HCT116 (cell line): ENCODE data around the gene CDHR1. TPM values are rescaled to one million over a fixed set of nuclear protein-coding genes. Genes with fewer than 3 reads are reported as not detected.

Experiments used
- ATAC-seq: fragments of 200-7000 bp; cut with Tn5 transposase; 2 replicates; pipeline ENCODE4 v1.9.1; 2020; ENCODE audit warnings: mild to moderate bottlenecking, moderate library complexity
- BruUV-seq: library from RNA; stranded (reverse); fragments of 400-500 nt; replicated peaks from 2 replicates; lab custom pipeline; 2021; lab: Mats Ljungman, UMichigan
- CTCF ChIA-PET: fragments of 300-600 bp; sonication (Branson Sonifier 250); formaldehyde crosslinking; loops from one replicate; lab custom pipeline; 2021; ENCODE audit warnings: antibody characterized with exemption; lab: Charles Lee
- POLR2A ChIA-PET: fragments of 300-600, 350-600 bp; sonication (Branson Sonifier 250); formaldehyde crosslinking; loops from one replicate; lab custom pipeline; 2021; ENCODE audit warnings: antibody characterized with exemption; lab: Charles Lee
- RAD21 ChIA-PET, 2 experiments: fragments of 300-600 bp; sonication (Branson Sonifier 250); formaldehyde crosslinking; loops; one replicate each; lab custom pipeline; 2023; ENCODE audit warnings: low total read pairs in 2 of 2; ENCODE audit not compliant: uncharacterized antibody in 2 of 2, unreplicated experiment in 2 of 2, low non-redundant PET in 1 of 2; lab: Charles Lee
- DNase-seq: peaks from one replicate; pipeline ENCODE4 v3.0.0-alpha.2; 2010; ENCODE audit warnings: low read depth, low spot score
- H2AFZ ChIP-seq: fragments of 200-600 bp; shearing (Covaris generic), sonication (generic); 2 replicates; pipeline ENCODE4 v1.6.1; 2017; ENCODE audit warnings: low read depth, mixed run types, mixed read lengths, antibody characterized with exemption, low read length; ENCODE audit not compliant: poor library complexity, severe bottlenecking
- H3K27ac ChIP-seq: 2 replicates; pipeline ENCODE4 v1.5.1; 2012; ENCODE audit warnings: low read depth, low read length
- H3K27me3 ChIP-seq: fragments of 200-600 bp; sonication (generic); 2 replicates; pipeline ENCODE4 v1.6.1; 2016; ENCODE audit warnings: mixed run types, low read length, mixed read lengths; ENCODE audit not compliant: insufficient read depth
- H3K36me3 ChIP-seq, 2 experiments: fragments of 200-500 bp in 1 of 2; fragments of 200-600 bp in 1 of 2; sonication (Bioruptor generic) in 1 of 2; sonication (generic) in 1 of 2; 2 replicates each; pipeline versions ENCODE4 v1.5.1 to v1.6.1; 2014 to 2016; ENCODE audit warnings: low read length in 2 of 2, inconsistent platforms in 1 of 2, mixed read lengths in 1 of 2, mixed run types in 1 of 2; ENCODE audit not compliant: insufficient read depth in 2 of 2, control insufficient read depth in 1 of 2
- H3K4me1 ChIP-seq, 2 experiments: fragments of 200-600 bp in 1 of 2; sonication (generic) in 1 of 2; 2 replicates each; pipeline versions ENCODE4 v1.5.1 to v1.6.1; 2012 to 2017; ENCODE audit warnings: low read length in 2 of 2, inconsistent platforms in 1 of 2, mild to moderate bottlenecking in 1 of 2, mixed read lengths in 1 of 2, mixed run types in 1 of 2, moderate library complexity in 1 of 2; ENCODE audit not compliant: insufficient read depth in 2 of 2, control insufficient read depth in 1 of 2
- H3K4me2 ChIP-seq: fragments of 200-600 bp; sonication (generic); 2 replicates; pipeline ENCODE4 v1.6.1; 2017; ENCODE audit warnings: mixed run types, low read length, mixed read lengths
- H3K4me3 ChIP-seq, 2 experiments: fragments of 200-600 bp in 1 of 2; sonication (generic) in 1 of 2; replicated peaks in 1 of 2; 2 replicates each; pipeline ENCODE4 v1.5.1; 2011 to 2016; ENCODE audit warnings: low read length in 2 of 2, control low read depth in 1 of 2, low read depth in 1 of 2, mild to moderate bottlenecking in 1 of 2, mixed read lengths in 1 of 2, mixed run types in 1 of 2
- H3K79me2 ChIP-seq: fragments of 200-600 bp; sonication (generic); 2 replicates; pipeline ENCODE4 v1.6.1; 2017; ENCODE audit warnings: mild to moderate bottlenecking, mixed run types, low read length, moderate library complexity, mixed read lengths; ENCODE audit not compliant: insufficient read depth
- H3K9ac ChIP-seq: fragments of 200-600 bp; sonication (generic); 2 replicates; pipeline ENCODE4 v1.6.1; 2016; ENCODE audit warnings: low read length, mixed read lengths
- H3K9me2 ChIP-seq: fragments of 200-600 bp; sonication (generic), shearing (Covaris generic); 2 replicates; pipeline ENCODE4 v1.6.1; 2017; ENCODE audit warnings: mixed run types, mild to moderate bottlenecking, moderate library complexity; ENCODE audit not compliant: insufficient read depth
- H3K9me3 ChIP-seq, 2 experiments: fragments of 200-500 bp in 1 of 2; fragments of 200-600 bp in 1 of 2; sonication (Bioruptor generic) in 1 of 2; sonication (generic) in 1 of 2; 2 replicates each; pipeline ENCODE4 v1.6.1; 2014 to 2017; ENCODE audit warnings: low read length in 2 of 2, mixed read lengths in 2 of 2, inconsistent platforms in 1 of 2, low read depth in 1 of 2, mild to moderate bottlenecking in 1 of 2, mixed run types in 1 of 2, moderate library complexity in 1 of 2; ENCODE audit not compliant: control insufficient read depth in 1 of 2, insufficient read depth in 1 of 2
- H4K20me1 ChIP-seq: fragments of 200-600 bp; sonication (generic), shearing (Covaris generic); 2 replicates; pipeline ENCODE4 v1.6.1; 2017; ENCODE audit warnings: mixed run types, mild to moderate bottlenecking, moderate library complexity; ENCODE audit not compliant: insufficient read depth
- ATF3 ChIP-seq: IDR thresholded peaks from 2 replicates; pipeline ENCODE4 v1.6.1; 2012
- CEBPB ChIP-seq: IDR thresholded peaks from 2 replicates; pipeline ENCODE4 v1.6.1; 2012; ENCODE audit warnings: low read depth
- CTCF ChIP-seq, 3 experiments: fragments of 200-600 bp in 1 of 3; sonication (generic) in 1 of 3; IDR thresholded peaks in 2 of 3; conservative IDR thresholded peaks in 1 of 3; 2 replicates each; pipeline ENCODE4 v1.5.1; 2012 to 2017; ENCODE audit warnings: low read depth in 2 of 3, low read length in 2 of 3, antibody characterized with exemption in 1 of 3, borderline replicate concordance in 1 of 3, control low read depth in 1 of 3, mild to moderate bottlenecking in 1 of 3, mixed read lengths in 1 of 3, mixed run types in 1 of 3, moderate library complexity in 1 of 3; ENCODE audit not compliant: insufficient read depth in 1 of 3
- ELF1 ChIP-seq: IDR thresholded peaks from 2 replicates; pipeline ENCODE4 v1.6.1; 2012; ENCODE audit warnings: low read depth, borderline replicate concordance
- EZH2 ChIP-seq: fragments of 200-600 bp; sonication (generic); IDR thresholded peaks from 2 replicates; pipeline ENCODE4 v1.6.1; 2017; ENCODE audit warnings: antibody characterized with exemption, mixed run types
- FOSL1 ChIP-seq: IDR thresholded peaks from 2 replicates; pipeline ENCODE4 v1.6.1; 2012; ENCODE audit warnings: low read depth
- JUND ChIP-seq: IDR thresholded peaks from 2 replicates; pipeline ENCODE4 v1.6.1; 2012
- POLR2A ChIP-seq: IDR thresholded peaks from 2 replicates; pipeline ENCODE4 v1.7.0; 2011; ENCODE audit warnings: borderline replicate concordance; ENCODE audit not compliant: insufficient read depth, insufficient read length; ENCODE audit errors: extremely low read depth
- POLR2AphosphoS5 ChIP-seq: IDR thresholded peaks from 2 replicates; pipeline ENCODE4 v1.6.1; 2011; ENCODE audit warnings: mild to moderate bottlenecking, low read depth, low read length, moderate library complexity
- RAD21 ChIP-seq: IDR thresholded peaks from 2 replicates; pipeline ENCODE4 v1.6.1; 2012; ENCODE audit warnings: low read depth, mild to moderate bottlenecking
- SP1 ChIP-seq: IDR thresholded peaks from 2 replicates; pipeline ENCODE4 v1.6.1; 2012; ENCODE audit warnings: low read depth
- TCF7L2 ChIP-seq: IDR thresholded peaks from 2 replicates; pipeline ENCODE4 v1.7.0; 2011; ENCODE audit warnings: borderline replicate concordance, inconsistent platforms; ENCODE audit not compliant: insufficient read depth, insufficient read length; ENCODE audit errors: extremely low read depth
- YY1 ChIP-seq: IDR thresholded peaks from 2 replicates; pipeline ENCODE4 v1.6.1; 2011; ENCODE audit warnings: low read length, low read depth, moderate library complexity, mild to moderate bottlenecking; ENCODE audit not compliant: insufficient replicate concordance; ENCODE audit errors: extremely low read depth
- ZBTB33 ChIP-seq: IDR thresholded peaks from 2 replicates; pipeline ENCODE4 v1.6.1; 2011; ENCODE audit warnings: mild to moderate bottlenecking, low read length, moderate library complexity; ENCODE audit not compliant: insufficient replicate concordance; ENCODE audit errors: extremely low read depth
- ZNF274 ChIP-seq: fragments of 200-500 bp; sonication (Bioruptor generic); IDR thresholded peaks from 2 replicates; pipeline ENCODE4 v1.6.1; 2014; ENCODE audit warnings: mild to moderate bottlenecking, low read depth, low read length, inconsistent platforms
- intact Hi-C: fragments of 100-400 bp; cut with micrococcal nuclease; formaldehyde crosslinking; loops from 2 replicates; pipeline ENCODE4 v1.10.0; 2022
- total RNA-seq: library from RNA; stranded (reverse); gene quantifications from one replicate; pipeline ENCODE4 v1.2.1, GENCODE V29; 2021; ENCODE audit not compliant: unreplicated experiment
- TF ChIP-seq, protein P1 (sequence below): IDR thresholded peaks from 2 replicates; pipeline ENCODE4 v1.6.1; 2012
- TF ChIP-seq, protein P2 (sequence below): IDR thresholded peaks from 2 replicates; pipeline ENCODE4 v1.6.1; 2012; ENCODE audit warnings: low read depth

Gene CDHR1
- total RNA-seq, 1 experiment from 2014 or later: not detected

GRCh38 chr10:84184517-84184916, 9.8 kb upstream of the CDHR1 start:
- intact Hi-C loops: no loop called here
- no peak overlapping the region for H3K4me3 ChIP-seq
- DNase-seq (no peak), ATAC-seq (peak; percentile 80)
- no TSS peak for BruUV-seq
- no peaks in the 10 kb centered on the region for H3K27me3 ChIP-seq
- no peak overlapping the region for H3K27ac ChIP-seq
- ChIA-PET POLR2A (no interaction called here), CTCF (no interaction called here), RAD21 (no interaction called here)
- H3K4me1 ChIP-seq: no peaks in the 10 kb centered on the region
- no peak overlapping the region for H2AFZ ChIP-seq
- H3K79me2 ChIP-seq: no peaks in the 10 kb centered on the region
- H3K4me2 ChIP-seq: no peak overlapping the region
- H3K9ac ChIP-seq: no peak overlapping the region
- H3K9me3 ChIP-seq: no peaks in the 10 kb centered on the region
- H4K20me1 ChIP-seq: no peaks in the 10 kb centered on the region
- no peaks in the 10 kb centered on the region for H3K9me2 ChIP-seq
- H3K36me3 ChIP-seq: no peaks in the 10 kb centered on the region
- TF ChIP-seq FOSL1: no peak
- TF ChIP-seq POLR2AphosphoS5: no peak
- TF ChIP-seq TCF7L2: no peak
- TF ChIP-seq ATF3: no peak
- TF ChIP-seq YY1: no peak
- TF ChIP-seq ELF1: no peak
- TF ChIP-seq SP1: no peak
- no peak for TF ChIP-seq RAD21
- no peak for TF ChIP-seq ZBTB33
- no peak for TF ChIP-seq JUND
- no peak for TF ChIP-seq POLR2A
- no peak for TF ChIP-seq CTCF (IDR thresholded peaks at IDR 0.05 in 2 of 3, conservative IDR thresholded peaks at IDR 0.05 in 1 of 3; ENCODE audit: borderline replicate concordance in 1 of 3, insufficient read depth in 1 of 3, low read depth in 2 of 3, low read length in 2 of 3)
- TF ChIP-seq, protein P1, sequence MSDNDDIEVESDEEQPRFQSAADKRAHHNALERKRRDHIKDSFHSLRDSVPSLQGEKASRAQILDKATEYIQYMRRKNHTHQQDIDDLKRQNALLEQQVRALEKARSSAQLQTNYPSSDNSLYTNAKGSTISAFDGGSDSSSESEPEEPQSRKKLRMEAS: no peak
- TF ChIP-seq CEBPB: no peak
- no peak for TF ChIP-seq EZH2
- TF ChIP-seq ZNF274: no peak
- TF ChIP-seq, protein P2, sequence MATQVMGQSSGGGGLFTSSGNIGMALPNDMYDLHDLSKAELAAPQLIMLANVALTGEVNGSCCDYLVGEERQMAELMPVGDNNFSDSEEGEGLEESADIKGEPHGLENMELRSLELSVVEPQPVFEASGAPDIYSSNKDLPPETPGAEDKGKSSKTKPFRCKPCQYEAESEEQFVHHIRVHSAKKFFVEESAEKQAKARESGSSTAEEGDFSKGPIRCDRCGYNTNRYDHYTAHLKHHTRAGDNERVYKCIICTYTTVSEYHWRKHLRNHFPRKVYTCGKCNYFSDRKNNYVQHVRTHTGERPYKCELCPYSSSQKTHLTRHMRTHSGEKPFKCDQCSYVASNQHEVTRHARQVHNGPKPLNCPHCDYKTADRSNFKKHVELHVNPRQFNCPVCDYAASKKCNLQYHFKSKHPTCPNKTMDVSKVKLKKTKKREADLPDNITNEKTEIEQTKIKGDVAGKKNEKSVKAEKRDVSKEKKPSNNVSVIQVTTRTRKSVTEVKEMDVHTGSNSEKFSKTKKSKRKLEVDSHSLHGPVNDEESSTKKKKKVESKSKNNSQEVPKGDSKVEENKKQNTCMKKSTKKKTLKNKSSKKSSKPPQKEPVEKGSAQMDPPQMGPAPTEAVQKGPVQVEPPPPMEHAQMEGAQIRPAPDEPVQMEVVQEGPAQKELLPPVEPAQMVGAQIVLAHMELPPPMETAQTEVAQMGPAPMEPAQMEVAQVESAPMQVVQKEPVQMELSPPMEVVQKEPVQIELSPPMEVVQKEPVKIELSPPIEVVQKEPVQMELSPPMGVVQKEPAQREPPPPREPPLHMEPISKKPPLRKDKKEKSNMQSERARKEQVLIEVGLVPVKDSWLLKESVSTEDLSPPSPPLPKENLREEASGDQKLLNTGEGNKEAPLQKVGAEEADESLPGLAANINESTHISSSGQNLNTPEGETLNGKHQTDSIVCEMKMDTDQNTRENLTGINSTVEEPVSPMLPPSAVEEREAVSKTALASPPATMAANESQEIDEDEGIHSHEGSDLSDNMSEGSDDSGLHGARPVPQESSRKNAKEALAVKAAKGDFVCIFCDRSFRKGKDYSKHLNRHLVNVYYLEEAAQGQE: no peak
